Inferior parietal cortex (tissue), 1 donor: ENCODE results near the gene URAD.
"Not testable (repeated sequence)": the region's sequence is repeated elsewhere in the genome, so short reads cannot be mapped to it uniquely, and the experiment has no call there.

Experiments used
- DNase-seq: peaks from one replicate; pipeline ENCODE4 v3.0.0-alpha.2; 2016; ENCODE audit errors: extremely low spot score

URAD gene

GRCh38 chr13:27988520-27988919, at the start of gene URAD:
Gene URAD (minus strand): TSS chr13:27988693. CDS start chr13:27988637, 56 bp downstream.
- no peak for DNase-seq

- no peak for DNase-seq
Measured at GRCh38 chr13:28037399-28037798, 48.9 kb upstream of the URAD start.

- DNase-seq, result no peak
Measured at GRCh38 chr13:28035146-28035782, 46.8 kb upstream of the URAD start.

GRCh38 chr13:28033894-28034655, 45.6 kb upstream of the URAD start:
- DNase-seq, result no peak

GRCh38 chr13:28032438-28032837, 43.9 kb upstream of the URAD start:
- DNase-seq, result not testable (repeated sequence)

- no peak for DNase-seq
Measured at GRCh38 chr13:28031896-28032288, 43.4 kb upstream of the URAD start.

- no peak for DNase-seq
Measured at GRCh38 chr13:28031220-28031895, 42.9 kb upstream of the URAD start.

- no peak for DNase-seq
Measured at GRCh38 chr13:28027607-28028364, 39.3 kb upstream of the URAD start.

GRCh38 chr13:28027071-28027470, 38.6 kb upstream of the URAD start:
- DNase-seq, result no peak

- DNase-seq, result no peak
Measured at GRCh38 chr13:28026508-28026907, 38.0 kb upstream of the URAD start.

GRCh38 chr13:28022848-28023518, 34.5 kb upstream of the URAD start:
- DNase-seq, result no peak

GRCh38 chr13:28014301-28014700, 25.8 kb upstream of the URAD start:
- no peak for DNase-seq

- DNase-seq, result no peak
Measured at GRCh38 chr13:28013482-28013881, 25.0 kb upstream of the URAD start.

- no peak for DNase-seq
Measured at GRCh38 chr13:28012896-28013295, 24.4 kb upstream of the URAD start.

- no peak for DNase-seq
Measured at GRCh38 chr13:28012383-28012782, 23.9 kb upstream of the URAD start.

GRCh38 chr13:28010046-28010445, 21.6 kb upstream of the URAD start:
- no peak for DNase-seq

GRCh38 chr13:28005016-28005415, 16.5 kb upstream of the URAD start:
- DNase-seq, result not testable (repeated sequence)

GRCh38 chr13:28002886-28003698, 14.6 kb upstream of the URAD start:
- no peak for DNase-seq

- DNase-seq, result no peak
Measured at GRCh38 chr13:28001837-28002473, 13.5 kb upstream of the URAD start.

- DNase-seq, result no peak
Measured at GRCh38 chr13:28001049-28001448, 12.6 kb upstream of the URAD start.
